H1 (cell line): ENCODE results near the gene JAG2. TPM values are rescaled to one million over a fixed set of nuclear protein-coding genes. Genes with fewer than 3 reads are reported as not detected.
A peak's percentile ranks its signal among the peaks of the same experiment; 100 is the strongest.

Source experiments
- CTCF ChIA-PET: fragments of 300-600 bp; sonication (Branson Sonifier 250); formaldehyde crosslinking; loops from one replicate; lab custom pipeline; 2021; ENCODE audit not compliant: partially characterized antibody; lab: Charles Lee
- POLR2A ChIA-PET: fragments of 300-600 bp; sonication (Branson Sonifier 250); formaldehyde crosslinking; loops from one replicate; lab custom pipeline; 2021; ENCODE audit warnings: inconsistent platforms; ENCODE audit not compliant: partially characterized antibody; lab: Charles Lee
- DNase-seq, 2 experiments: peaks; one replicate each; pipeline versions ENCODE4 v3.0.0 to v3.0.0-alpha.2; 2010 to 2022; ENCODE audit warnings: low spot score in 2 of 2, low read depth in 1 of 2, mixed read lengths in 1 of 2
- FAIRE-seq: peaks from 2 replicates; lab custom pipeline; 2011; peaks lifted over from hg19 to GRCh38; lab: Jason Lieb, UNC
- H2AFZ ChIP-seq: 2 replicates; pipeline ENCODE4 v1.8.1; 2012; ENCODE audit warnings: low read length, inconsistent platforms
- H2AK5ac ChIP-seq: 2 replicates; pipeline ENCODE4 v1.6.1; 2013; ENCODE audit warnings: low read depth, low read length
- H2BK120ac ChIP-seq: replicated peaks from 2 replicates; pipeline ENCODE3; 2013; ENCODE audit warnings: low read depth, low read length, inconsistent platforms
- H2BK12ac ChIP-seq: 2 replicates; pipeline ENCODE4 v1.6.1; 2013; ENCODE audit warnings: low read depth, low read length
- H2BK15ac ChIP-seq: 2 replicates; pipeline ENCODE4 v1.6.1; 2013; ENCODE audit warnings: low read length
- H2BK20ac ChIP-seq: 2 replicates; pipeline ENCODE4 v1.6.1; 2013; ENCODE audit warnings: low read length
- H2BK5ac ChIP-seq: 2 replicates; pipeline ENCODE4 v1.6.1; 2013; ENCODE audit warnings: low read depth, low read length
- H3K14ac ChIP-seq: 2 replicates; pipeline ENCODE4 v1.6.1; 2013; ENCODE audit warnings: inconsistent platforms; ENCODE audit not compliant: insufficient read length
- H3K18ac ChIP-seq: 2 replicates; pipeline ENCODE4 v1.6.1; 2013; ENCODE audit warnings: low read length; ENCODE audit errors: extremely low read depth
- H3K23ac ChIP-seq: 2 replicates; pipeline ENCODE4 v1.6.1; 2013; ENCODE audit warnings: inconsistent platforms; ENCODE audit not compliant: insufficient read length
- H3K23me2 ChIP-seq: 2 replicates; pipeline ENCODE4 v1.6.1; 2013; ENCODE audit warnings: low read depth, low read length
- H3K27ac ChIP-seq: 2 replicates; pipeline ENCODE4 v1.6.1; 2011; ENCODE audit warnings: low read depth, low read length, inconsistent platforms
- H3K27me3 ChIP-seq, 4 experiments: replicated peaks in 1 of 4; 1 replicate in 1 of 4; 2 replicates in 3 of 4; pipeline versions ENCODE4 v1.6.1 to v1.8.1; 2011 to 2013; ENCODE audit warnings: low read length in 3 of 4, mild to moderate bottlenecking in 3 of 4, inconsistent platforms in 2 of 4, mixed read lengths in 2 of 4, moderate library complexity in 1 of 4; ENCODE audit not compliant: control insufficient read depth in 3 of 4, insufficient read depth in 3 of 4; ENCODE audit errors: extremely low read depth in 1 of 4
- H3K36me3 ChIP-seq, 4 experiments: 2 replicates each; pipeline versions ENCODE4 v1.6.1 to v1.8.1; 2011 to 2013; ENCODE audit warnings: mild to moderate bottlenecking in 4 of 4, low read length in 3 of 4, moderate library complexity in 2 of 4, control low read depth in 1 of 4, inconsistent platforms in 1 of 4; ENCODE audit not compliant: insufficient read depth in 4 of 4, control insufficient read depth in 2 of 4
- H3K4ac ChIP-seq: replicated peaks from 2 replicates; pipeline ENCODE3; 2013; ENCODE audit warnings: low read length, low read depth, mixed read lengths, inconsistent platforms; ENCODE audit not compliant: insufficient read length
- H3K4me1 ChIP-seq, 4 experiments: replicated peaks in 1 of 4; 1 replicate in 1 of 4; 2 replicates in 3 of 4; pipeline versions ENCODE4 v1.6.1 to v1.8.1; 2011 to 2013; ENCODE audit warnings: low read length in 3 of 4, inconsistent platforms in 2 of 4, mixed read lengths in 1 of 4; ENCODE audit not compliant: insufficient read depth in 4 of 4, control insufficient read depth in 3 of 4
- H3K4me2 ChIP-seq, 2 experiments: 2 replicates each; pipeline versions ENCODE4 v1.6.1 to v1.8.1; 2011 to 2013; ENCODE audit warnings: low read depth in 2 of 2, low read length in 2 of 2, control low read depth in 1 of 2, inconsistent platforms in 1 of 2, mild to moderate bottlenecking in 1 of 2; ENCODE audit not compliant: insufficient read depth in 1 of 2
- H3K4me3 ChIP-seq, 4 experiments: fragments of 200-600, 300-600 bp in 1 of 4; sonication (generic), shearing (Covaris generic), sonication (Bioruptor Twin) in 1 of 4; 2 replicates each; pipeline versions ENCODE4 v1.5.1 to v1.8.1; 2011 to 2016; ENCODE audit warnings: low read length in 4 of 4, low read depth in 3 of 4, control low read depth in 2 of 4, inconsistent platforms in 2 of 4, mild to moderate bottlenecking in 2 of 4, mixed read lengths in 1 of 4, moderate library complexity in 1 of 4; ENCODE audit not compliant: insufficient read depth in 2 of 4; ENCODE audit errors: extremely low read depth in 1 of 4
- H3K56ac ChIP-seq: replicated peaks from 2 replicates; pipeline ENCODE3; 2013; ENCODE audit warnings: low read depth, mild to moderate bottlenecking, mixed read lengths, low read length, inconsistent platforms; ENCODE audit not compliant: insufficient read length
- H3K79me1 ChIP-seq: 2 replicates; pipeline ENCODE4 v1.6.1; 2013; ENCODE audit warnings: low read depth, low read length, control low read depth
- H3K79me2 ChIP-seq, 2 experiments: 2 replicates each; pipeline versions ENCODE4 v1.6.1 to v1.8.1; 2012 to 2013; ENCODE audit warnings: low read length in 2 of 2, mild to moderate bottlenecking in 2 of 2, inconsistent platforms in 1 of 2; ENCODE audit not compliant: insufficient read depth in 2 of 2, control insufficient read depth in 1 of 2
- H3K9ac ChIP-seq, 4 experiments: replicated peaks in 1 of 4; 1 replicate in 1 of 4; 2 replicates in 3 of 4; pipeline versions ENCODE4 v1.6.1 to v1.8.1; 2011 to 2013; ENCODE audit warnings: low read depth in 3 of 4, low read length in 3 of 4, control low read depth in 2 of 4, mild to moderate bottlenecking in 2 of 4, moderate library complexity in 2 of 4, inconsistent platforms in 1 of 4; ENCODE audit errors: extremely low read depth in 1 of 4
- H3K9me3 ChIP-seq, 2 experiments: 2 replicates each; pipeline versions ENCODE4 v1.6.1 to v1.8.1; 2012 to 2013; ENCODE audit warnings: mild to moderate bottlenecking in 2 of 2, moderate library complexity in 2 of 2, control low read depth in 1 of 2, inconsistent platforms in 1 of 2, low read depth in 1 of 2, low read length in 1 of 2, mixed read lengths in 1 of 2; ENCODE audit not compliant: insufficient read depth in 2 of 2
- H4K20me1 ChIP-seq, 2 experiments: replicated peaks in 1 of 2; 2 replicates each; pipeline versions ENCODE3 to v1.8.1; 2011 to 2013; ENCODE audit warnings: inconsistent platforms in 2 of 2, low read length in 2 of 2, mild to moderate bottlenecking in 1 of 2; ENCODE audit not compliant: insufficient read depth in 2 of 2, control insufficient read depth in 1 of 2
- H4K5ac ChIP-seq: 2 replicates; pipeline ENCODE4 v1.6.1; 2013; ENCODE audit warnings: low read length, low read depth, mixed read lengths, inconsistent platforms; ENCODE audit not compliant: insufficient read length
- H4K8ac ChIP-seq: 2 replicates; pipeline ENCODE4 v1.8.0; 2013; ENCODE audit warnings: mild to moderate bottlenecking, moderate library complexity, low read length, inconsistent platforms; ENCODE audit not compliant: insufficient read depth; ENCODE audit errors: extremely low read depth
- H4K91ac ChIP-seq: replicated peaks from 2 replicates; pipeline ENCODE3; 2013; ENCODE audit warnings: low read length, mixed read lengths, inconsistent platforms; ENCODE audit not compliant: insufficient read length
- BACH1 ChIP-seq: IDR thresholded peaks from 2 replicates; pipeline ENCODE4 v1.6.1; 2012; ENCODE audit warnings: low read length, improper control_type of control experiment
- CHD1 ChIP-seq: IDR thresholded peaks from 2 replicates; pipeline ENCODE4 v1.6.1; 2012; ENCODE audit warnings: low read depth, low read length, improper control_type of control experiment
- FOSL1 ChIP-seq: IDR thresholded peaks from 2 replicates; pipeline ENCODE4 v1.6.1; 2011; ENCODE audit warnings: mild to moderate bottlenecking, low read depth, low read length, moderate library complexity; ENCODE audit not compliant: insufficient read depth
- HDAC6 ChIP-seq: IDR thresholded peaks from one replicate; pipeline ENCODE4 v1.7.1; 2012; ENCODE audit warnings: low read depth, mild to moderate bottlenecking, inconsistent platforms, low read length, moderate library complexity
- POU5F1 ChIP-seq: IDR thresholded peaks from 2 replicates; pipeline ENCODE4 v1.6.1; 2011; ENCODE audit warnings: low read depth, mild to moderate bottlenecking, low read length, moderate library complexity
- WGBS, 2 experiments: shearing (Covaris generic) in 1 of 2; methylation state at CpG; one replicate each; pipeline versions ENCODE4 v1.1.6 to v1.1.7; 2013 to 2015; ENCODE audit warnings: low lambda C conversion rate in 2 of 2, mixed read lengths in 2 of 2, inconsistent platforms in 1 of 2, low coverage in 1 of 2, missing lambda C conversion rate in 1 of 2; ENCODE audit not compliant: insufficient replicate concordance in 2 of 2, insufficient coverage in 1 of 2, insufficient read length in 1 of 2; ENCODE audit errors: extremely low coverage in 1 of 2, missing lambda C conversion rate in 1 of 2; 5-methylcytosine and 5-hydroxymethylcytosine counted together
- polyA plus RNA-seq, 7 experiments: library from polyadenylated mRNA; depleted of rRNA in 3 of 7; stranded (reverse) in 5 of 7; unstranded in 2 of 7; fragments of >200 nt in 5 of 7; fragments of 200-250 nt in 2 of 7; gene quantifications; 1 replicate in 5 of 7; 2 replicates in 1 of 7; 4 replicates in 1 of 7; pipeline versions ENCODE4 v1.2.1 to v1.2.3, GENCODE V29; 2011 to 2013; ENCODE audit warnings: missing spikeins in 2 of 7, mixed read lengths in 2 of 7
- total RNA-seq: library from RNA; stranded (reverse); fragmentation: NEBNext Ultra II Directional; extraction: Animal tissue kit (Norgen Biotek cat#: 25700); gene quantifications from 2 replicates; pipeline ENCODE4 v1.2.1, GENCODE V29; 2021

Gene JAG2
- total and polyA plus RNA-seq, 2 of the 8 experiments (the other 6 are each of a cell fraction or from before 2014, with no cell fraction given) = 2.8 to 6.2 TPM

GRCh38 chr14:105198588-105198987 lies 30.0 kb upstream of the JAG2 start:
- no peak for TF ChIP-seq FOSL1
- TF ChIP-seq POU5F1 = no peak
- TF ChIP-seq BACH1 = no peak
- no peak for TF ChIP-seq CHD1
- TF ChIP-seq HDAC6 = no peak
- Histone ChIP-seq H2BK120ac (no peak overlapping the region), H2BK12ac (peak overlapping the region; percentile 68; the same call in 1 of the 2 replicates), H3K79me2 (no peaks in the 10 kb centered on the region), H3K14ac (no peak overlapping the region), H3K27ac (no peak overlapping the region), H3K23ac (no peak overlapping the region), H2AFZ (no peak overlapping the region), H3K9ac (no peak overlapping the region), H2AK5ac (peak overlapping the region; percentile 53; the same call in 1 of the 2 replicates), H3K56ac (no peak overlapping the region), H2BK20ac (peak overlapping the region; percentile 97; the same call in 1 of the 2 replicates), H3K18ac (no peak overlapping the region), H3K79me1 (no peaks in the 10 kb centered on the region), H3K9me3 (no peaks in the 10 kb centered on the region), H3K27me3 (peaks cover 0 to 34% (median 20%) of the 10 kb centered on the region in 4 experiments; a peak in 5 of 7 replicates), H3K4ac (peak overlapping the region; percentile 47), H3K4me1 (peaks cover 0 to 18% (median 12%) of the 10 kb centered on the region in 4 experiments; a peak in 5 of 7 replicates), H3K4me2 (no peak overlapping the region), H2BK15ac (0 out of 2 replicates have a peak overlapping the region, but pooled peaks have one; percentile 88), H4K91ac (no peak overlapping the region), H4K20me1 (peaks cover 0 to 2% of the 10 kb centered on the region in 2 experiments), H2BK5ac (peak overlapping the region; percentile 44; the same call in 1 of the 2 replicates), H4K5ac (no peak overlapping the region), H3K36me3 (no peaks in the 10 kb centered on the region), H4K8ac (no peak overlapping the region; the same call in 1 of the 2 replicates), H3K23me2 (peaks cover 4% of the 10 kb centered on the region; the same call in 1 of the 2 replicates), H3K4me3 (no peak overlapping the region)
- POLR2A ChIA-PET = interaction anchor here (1.1 kb wide), 1 partner anchor 49 kb away, joined by 3 read pairs; the partner anchor contains the start of gene BTBD6
- 92% methylated on average over 4 of the region's 4 CpGs; no CpG with 5 or more reads in 1 of the 2 experiments for WGBS, 2 experiments
- FAIRE-seq = no peak
- CTCF ChIA-PET = interaction anchor here (1.0 to 6.2 kb wide), 4 partner anchors 12 to 108 kb away, joined by 3 to 36 read pairs (median 5); no protein-coding TSS in a partner anchor
- no peak for DNase-seq
